HepG2 (cell line): ENCODE results near the gene ZG16. TPM values are rescaled to one million over a fixed set of nuclear protein-coding genes. Genes with fewer than 3 reads are reported as not detected.

Experiments
- CREB1 ChIP-seq, 2 experiments: fragments of 450-650 bp in 1 of 2; IDR thresholded peaks; 2 replicates each; pipeline ENCODE4 v1.6.1; 2016 to 2017; ENCODE audit warnings: control low read depth in 1 of 2, mild to moderate bottlenecking in 1 of 2, missing compliant biosample characterization in 1 of 2, missing genetic modification characterization in 1 of 2
- GLMP ChIP-seq: sonication (generic); formaldehyde crosslinking; IDR thresholded peaks from 2 replicates; pipeline ENCODE4 v1.9.0; 2021; ENCODE audit warnings: missing genetic modification reagents, mild to moderate bottlenecking, borderline replicate concordance
- GTF3A ChIP-seq: sonication (generic); formaldehyde crosslinking; conservative IDR thresholded peaks from 2 replicates; pipeline ENCODE4 v1.4.0; 2020; ENCODE audit warnings: mild to moderate bottlenecking, missing genetic modification reagents
- HMGXB3 ChIP-seq: sonication (generic); formaldehyde crosslinking; IDR thresholded peaks from 2 replicates; pipeline ENCODE4 v1.4.0; 2020; ENCODE audit warnings: missing genetic modification reagents, borderline replicate concordance
- IKZF4 ChIP-seq: sonication (generic); formaldehyde crosslinking; IDR thresholded peaks from 2 replicates; pipeline ENCODE4 v1.5.1; 2020; ENCODE audit warnings: borderline replicate concordance, mild to moderate bottlenecking, low read depth, missing genetic modification reagents; ENCODE audit errors: not compliant biosample characterization
- NRL ChIP-seq: sonication (generic); formaldehyde crosslinking; IDR thresholded peaks from 2 replicates; pipeline ENCODE4 v1.5.0; 2020; ENCODE audit warnings: missing genetic modification reagents, mild to moderate bottlenecking, moderate library complexity, borderline replicate concordance
- ZBTB46 ChIP-seq: sonication (generic); formaldehyde crosslinking; IDR thresholded peaks from 2 replicates; pipeline ENCODE4 v1.4.0; 2020; ENCODE audit warnings: mild to moderate bottlenecking, missing genetic modification reagents, borderline replicate concordance
- ZNF281 ChIP-seq: sonication (generic); formaldehyde crosslinking; IDR thresholded peaks from 2 replicates; pipeline ENCODE4 v1.4.0; 2020; ENCODE audit warnings: missing genetic modification reagents, borderline replicate concordance
- ZNF383 ChIP-seq: sonication (generic); formaldehyde crosslinking; IDR thresholded peaks from 2 replicates; pipeline ENCODE4 v1.4.0; 2020; ENCODE audit warnings: missing genetic modification reagents, mild to moderate bottlenecking, borderline replicate concordance
- ZNF619 ChIP-seq: sonication (generic); formaldehyde crosslinking; IDR thresholded peaks from 2 replicates; pipeline ENCODE4 v1.4.0; 2020; ENCODE audit warnings: mild to moderate bottlenecking, missing genetic modification reagents
- ZNF674 ChIP-seq: sonication (generic); formaldehyde crosslinking; IDR thresholded peaks from 2 replicates; pipeline ENCODE4 v1.5.0; 2020; ENCODE audit warnings: low read depth, mild to moderate bottlenecking, missing genetic modification reagents
- ZNF772 ChIP-seq: sonication (generic); formaldehyde crosslinking; IDR thresholded peaks from 2 replicates; pipeline ENCODE4 v1.5.0; 2020; ENCODE audit warnings: mild to moderate bottlenecking, missing genetic modification reagents
- ZXDC ChIP-seq: sonication (generic); formaldehyde crosslinking; IDR thresholded peaks from 2 replicates; pipeline ENCODE4 v1.5.0; 2020; ENCODE audit warnings: mild to moderate bottlenecking, missing genetic modification reagents
- polyA plus RNA-seq, 8 experiments: library from polyadenylated mRNA; depleted of rRNA in 3 of 8; stranded (reverse) in 7 of 8; unstranded in 1 of 8; fragments of >200 nt; fragmentation: Illumina TruSeq in 4 of 8; extraction: Trizol in 4 of 8; gene quantifications; 2 replicates each; pipeline versions ENCODE4 v1.2.1 to v1.2.3, GENCODE V29; 2011 to 2016; ENCODE audit warnings: low read depth in 4 of 8, missing spikeins in 1 of 8, mixed read lengths in 1 of 8; ENCODE audit not compliant: insufficient read depth in 1 of 8
- total RNA-seq, 5 experiments: library from RNA; depleted of rRNA; stranded (reverse); fragments of >200 nt; fragmentation: Illumina TruSeq; extraction: Trizol; gene quantifications; 2 replicates each; pipeline ENCODE4 v1.2.3, GENCODE V29; 2016; ENCODE audit warnings: low read depth in 1 of 5

Gene ZG16
- total and polyA plus RNA-seq, 2 of the 13 experiments (the other 11 are each of a cell fraction or from before 2014, with no cell fraction given): 0.04 to 0.07 TPM

GRCh38 chr16:29789775-29790182 is 11.7 kb downstream of the ZG16 start (continued):
- 0 out of 2 replicates have a peak, but pooled peaks have one; percentile 13 for TF ChIP-seq HMGXB3 (CRISPR knock-in tag)
- TF ChIP-seq GTF3A: no peak
- TF ChIP-seq CREB1 (IDR thresholded peaks at IDR 0.05): no peak
- TF ChIP-seq CREB1 (CRISPR knock-in tag; IDR thresholded peaks at IDR 0.05): no peak
- TF ChIP-seq ZNF383 (CRISPR knock-in tag): no peak
- TF ChIP-seq ZNF772: no peak
- peak; percentile 6 for TF ChIP-seq IKZF4 (CRISPR knock-in tag)
- TF ChIP-seq NRL (CRISPR knock-in tag): no peak
- no peak for TF ChIP-seq ZNF281 (CRISPR knock-in tag)
- TF ChIP-seq ZNF674 (CRISPR knock-in tag): no peak
- 0 out of 2 replicates have a peak, but pooled peaks have one; percentile 13 for TF ChIP-seq ZBTB46
- TF ChIP-seq GLMP (CRISPR knock-in tag): no peak
- TF ChIP-seq ZNF619 (CRISPR knock-in tag): 0 out of 2 replicates have a peak, but pooled peaks have one; percentile 11
- peak; percentile 47 for TF ChIP-seq ZXDC
